Measurements from ENCODE around the gene RNASE8.

The RNASE8 gene

DNA sequence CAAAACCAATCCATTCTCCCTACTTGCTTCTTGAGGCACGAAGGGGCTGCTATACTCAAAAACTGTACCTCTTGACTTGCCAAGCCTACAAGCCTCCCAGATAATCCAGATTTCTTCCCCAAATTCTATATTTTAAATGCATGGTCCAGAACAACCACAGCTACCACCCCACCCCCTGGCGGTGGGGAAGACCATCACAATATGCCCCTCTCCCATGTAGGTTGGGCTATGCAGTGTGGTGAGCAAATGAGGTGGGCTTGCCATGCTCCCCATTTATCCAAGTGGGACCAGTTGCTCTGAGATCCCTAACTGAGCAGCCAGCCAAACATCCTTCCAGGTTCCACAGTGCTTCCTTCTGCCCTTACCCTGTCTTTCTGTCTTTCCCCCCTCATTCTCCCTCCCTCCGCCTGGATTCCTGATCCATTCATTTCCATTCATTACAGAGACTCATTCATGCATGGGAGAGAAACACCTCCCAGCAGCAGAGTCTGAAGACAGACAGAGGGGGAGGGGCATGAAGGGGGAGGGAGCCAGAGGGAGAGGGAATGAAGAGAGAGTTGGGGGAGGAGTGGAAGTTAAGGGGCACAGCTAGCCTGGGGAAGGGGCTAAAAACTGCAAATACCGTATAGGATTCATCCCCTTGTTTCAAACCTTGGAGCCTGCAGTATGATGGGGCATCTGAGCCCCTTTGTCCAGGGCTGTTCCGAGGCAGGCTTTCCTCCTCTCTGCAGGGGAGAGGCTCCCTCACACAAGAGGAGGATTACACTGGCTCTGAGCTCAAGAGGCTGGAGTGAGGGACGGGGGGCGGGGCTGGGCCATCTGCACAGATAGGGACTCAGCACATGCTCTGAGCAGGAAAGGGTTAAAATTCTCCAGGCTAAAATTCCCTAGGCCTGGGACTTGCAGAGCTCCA is 36.4 kb downstream of the RNASE8 start:
- peak; percentile 71 to 82 for DNase-seq

DNA sequence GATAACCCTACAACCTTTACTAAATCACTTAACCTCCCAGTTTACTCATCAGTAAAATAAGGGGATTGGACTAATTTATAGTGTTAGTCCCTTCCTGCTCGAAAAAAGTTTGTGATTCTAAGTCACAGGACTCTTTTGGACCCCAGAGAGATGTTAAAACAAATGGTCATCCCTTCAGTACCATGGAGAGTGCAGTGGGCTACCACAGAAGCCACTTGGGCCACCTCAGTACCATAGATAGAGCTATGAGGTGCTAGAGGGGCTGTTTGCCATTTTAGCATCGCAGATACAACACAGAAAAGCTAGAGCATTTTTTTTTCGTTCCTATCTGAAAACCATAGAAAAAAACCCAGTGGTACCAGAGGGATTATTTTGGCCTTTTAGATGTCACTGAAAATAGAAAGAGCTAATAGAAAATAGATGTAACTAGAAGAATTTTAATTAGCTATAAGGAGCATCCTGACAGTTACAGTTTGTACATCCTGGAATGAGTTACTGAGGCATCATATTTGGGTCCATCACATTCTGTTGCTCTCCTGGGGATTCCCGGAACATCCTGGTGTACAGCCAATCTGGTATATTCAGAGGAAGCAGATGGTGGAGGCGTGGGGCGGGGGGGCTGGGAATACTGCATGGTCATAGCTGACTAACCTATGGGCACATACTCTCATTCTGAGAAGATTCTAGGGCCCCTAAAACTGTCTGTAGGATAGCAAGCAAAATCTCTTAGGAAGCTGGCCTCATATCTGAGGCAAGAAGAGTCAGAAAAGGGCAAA is 38.0 kb downstream of the RNASE8 start:
- peak; percentile 34 to 85 for DNase-seq

DNA sequence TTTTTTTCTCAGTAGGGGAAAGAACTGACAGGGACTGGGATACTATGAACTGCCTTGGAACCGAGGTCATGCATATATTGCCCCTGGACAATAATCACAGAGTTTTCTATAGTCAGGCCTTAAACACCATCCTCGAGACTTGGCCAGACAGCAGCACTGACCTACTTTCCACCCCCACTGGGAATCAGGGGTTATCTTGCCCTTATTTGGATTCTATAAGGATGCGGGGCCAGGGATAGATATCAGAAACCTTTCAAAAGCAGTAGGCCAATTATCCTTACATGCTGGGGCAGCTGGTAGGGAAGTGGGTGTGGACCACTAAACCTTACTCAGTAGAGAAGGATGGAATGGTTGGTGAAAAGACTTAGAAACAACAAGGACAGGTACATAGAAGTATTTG is 38.8 kb downstream of the RNASE8 start:
- DNase-seq: no peak

DNA sequence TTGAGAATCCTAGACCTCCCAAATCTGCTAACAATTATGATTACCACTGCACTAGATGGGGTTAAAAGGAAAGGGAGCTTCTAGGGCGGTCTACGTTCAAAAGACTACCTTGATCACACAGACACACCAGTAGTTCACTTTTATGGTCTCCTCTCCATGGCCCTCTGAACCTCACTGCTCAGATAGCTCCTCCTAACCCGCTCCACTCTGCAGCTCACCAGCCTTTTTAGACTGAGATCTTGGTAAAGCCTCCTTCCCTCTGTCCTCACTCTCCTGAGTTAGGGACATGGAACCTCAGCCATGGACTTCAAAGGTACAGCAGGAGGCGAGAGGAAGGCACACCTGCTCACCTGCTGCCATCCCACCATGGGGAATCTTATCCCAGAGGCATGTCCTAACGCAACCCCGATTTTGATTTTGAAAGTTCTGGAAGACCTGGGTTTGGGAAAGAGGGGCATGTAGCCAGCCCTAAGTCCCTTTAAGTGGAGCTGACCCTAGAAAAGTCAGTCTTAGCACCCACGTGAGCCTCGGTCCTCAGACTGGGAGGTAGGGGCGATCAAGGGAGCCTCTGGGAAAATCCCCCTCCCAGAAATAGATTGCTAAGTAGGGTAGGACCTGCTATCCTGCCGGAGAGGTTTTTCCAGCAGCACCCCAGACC is 39.5 kb downstream of the RNASE8 start:
- no peak for DNase-seq

GRCh38 chr14:21097636-21098075 is 40.0 kb downstream of the RNASE8 start:
- peak in 1 of 2 experiments; percentile 53 for DNase-seq

DNA sequence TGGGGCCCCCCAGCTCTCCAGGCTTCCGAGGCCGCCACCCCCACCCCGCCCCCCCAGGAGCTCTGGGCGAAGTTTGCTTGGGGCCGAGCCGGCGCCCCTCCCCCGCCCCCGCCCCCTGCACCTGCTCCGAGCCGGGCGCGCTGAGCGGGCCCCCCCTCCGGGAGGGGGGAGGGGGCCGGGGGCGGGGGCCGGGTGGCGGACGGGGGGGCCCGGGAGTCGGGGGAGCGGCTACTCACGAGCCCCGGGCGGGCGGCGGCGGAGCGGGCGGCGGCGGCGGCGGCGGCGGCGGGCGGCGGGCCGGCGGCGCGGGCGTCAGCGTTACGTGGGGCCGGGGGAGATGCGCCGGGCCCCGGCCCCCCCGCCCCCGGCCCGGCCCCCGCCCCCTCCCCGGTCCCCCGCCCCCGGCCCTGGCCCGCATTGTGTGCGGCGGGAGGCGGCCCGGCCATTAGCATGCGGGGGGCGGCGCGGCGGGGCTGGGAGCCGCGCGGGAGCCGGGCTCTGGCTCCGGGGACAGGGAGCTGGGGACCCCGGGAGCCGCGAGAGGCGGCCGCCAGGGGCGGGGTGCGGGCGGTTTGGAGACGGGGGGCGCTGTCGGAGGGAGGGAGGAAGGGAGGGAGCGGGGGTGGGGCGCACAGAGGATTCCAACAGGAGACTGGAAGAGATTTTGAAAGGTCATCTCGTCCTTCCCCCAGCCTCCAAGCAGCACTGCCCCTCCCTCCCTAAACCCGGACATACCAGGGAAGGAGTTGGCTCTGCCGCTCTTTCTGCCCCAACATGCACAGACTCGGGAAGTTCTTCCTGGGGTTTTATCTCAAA is 40.7 kb downstream of the RNASE8 start, which contains the start of gene ZNF219:
Gene ZNF219 (minus strand): TSS at position 580 of the 816 bp plus-strand sequence. CDS start 5,064 bp downstream, outside the sequence.
- DNase-seq: peak; percentile 41 to 63

DNA sequence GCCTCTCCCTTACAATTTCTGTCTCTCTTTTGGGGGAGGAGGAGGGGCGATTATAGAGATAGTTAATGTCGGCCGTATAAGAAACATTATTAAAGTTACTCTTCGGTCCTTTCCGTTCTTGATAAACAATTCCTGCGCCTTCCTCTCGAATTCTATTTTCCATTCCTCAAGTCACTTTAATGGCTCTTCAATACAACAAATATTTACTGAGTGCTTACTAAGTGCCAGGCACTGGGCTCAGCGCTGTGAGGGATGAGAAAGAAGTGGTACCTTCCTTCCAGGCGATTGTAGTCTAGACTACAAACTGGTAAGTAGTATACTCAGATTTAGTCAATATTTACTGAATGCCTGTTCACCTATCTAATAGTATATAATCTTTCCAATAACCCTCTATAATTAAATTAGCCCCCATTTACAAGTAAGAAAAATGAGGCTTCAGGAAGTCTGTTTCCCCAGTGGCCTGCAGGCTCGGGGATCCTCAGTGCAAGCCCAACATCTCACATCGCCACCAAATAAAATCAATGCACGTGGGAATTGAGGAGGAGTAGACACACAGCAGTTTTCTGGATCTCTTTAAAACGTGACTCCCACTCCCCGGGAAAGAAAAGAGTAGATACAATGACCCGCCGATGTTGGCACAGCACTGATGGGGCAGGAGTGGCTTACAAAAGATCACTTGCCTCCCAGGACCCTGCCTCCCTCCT is 41.4 kb downstream of the RNASE8 start:
- DNase-seq: no peak

DNA sequence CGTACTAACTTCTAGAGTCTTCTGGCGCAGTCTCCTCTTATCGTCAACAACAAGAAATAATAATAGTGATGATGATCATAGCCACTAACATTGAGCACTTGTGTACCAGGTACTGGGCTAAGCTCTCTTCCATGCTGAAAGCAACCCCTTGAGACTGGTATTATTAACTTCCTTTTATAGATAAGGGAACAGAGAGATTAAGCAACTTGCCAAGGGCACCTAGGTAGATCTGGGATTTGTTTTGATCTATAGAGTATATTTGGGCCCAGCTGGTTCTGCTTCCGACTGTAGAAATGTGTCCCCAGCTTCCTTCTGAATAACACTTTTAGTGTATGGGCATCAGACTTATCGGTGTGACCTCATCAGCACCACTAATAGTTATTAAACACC is 42.0 kb downstream of the RNASE8 start:
- DNase-seq: no peak

GRCh38 chr14:21100931-21101330 is 43.3 kb downstream of the RNASE8 start, which contains the start of gene TMEM253:
TSS of gene TMEM253 (plus strand) at chr14:21101066. CDS start at chr14:21101344, 278 bp downstream.
- DNase-seq: no peak

DNA sequence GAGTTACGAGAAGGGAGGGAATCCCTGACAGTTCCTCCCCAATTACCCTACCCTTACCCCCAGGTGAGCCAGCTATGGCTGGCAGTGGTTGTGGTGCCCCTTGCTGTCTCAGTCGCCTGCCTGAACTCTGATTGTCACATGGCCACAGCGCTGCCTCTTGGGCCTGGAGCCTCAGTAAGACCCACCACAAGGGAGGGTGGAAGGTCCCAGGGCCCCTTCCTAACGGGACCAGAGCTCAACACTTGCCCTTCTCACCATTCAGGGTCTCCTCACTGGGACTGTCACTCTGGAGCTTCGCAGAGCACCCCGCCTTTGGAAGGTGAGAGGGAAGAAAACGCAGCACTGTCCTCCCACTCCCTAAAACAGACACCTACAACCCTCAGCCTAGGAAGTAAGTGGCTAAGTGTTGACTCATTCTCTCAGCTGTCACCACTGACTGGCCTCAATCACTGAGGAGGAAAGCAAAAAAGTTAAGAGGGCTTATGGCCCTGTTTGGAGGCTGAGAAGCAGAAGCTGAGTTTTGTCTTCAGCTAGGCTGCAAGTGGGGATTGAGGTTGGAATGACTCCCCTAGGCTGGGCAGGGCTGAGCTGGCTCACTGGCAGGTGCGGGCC is 44.3 kb downstream of the RNASE8 start:
- no peak for DNase-seq

- DNase-seq: peak in 1 of 2 experiments; percentile 11
These were observed 45.1 kb downstream of the RNASE8 start for GRCh38 chr14:21102521-21103410.

- DNase-seq: no peak
These were observed 45.7 kb downstream of the RNASE8 start for GRCh38 chr14:21103411-21103709.

GRCh38 chr14:21103710-21104447 is 46.3 kb downstream of the RNASE8 start:
- peak; percentile 96 to 98 for DNase-seq

DNA sequence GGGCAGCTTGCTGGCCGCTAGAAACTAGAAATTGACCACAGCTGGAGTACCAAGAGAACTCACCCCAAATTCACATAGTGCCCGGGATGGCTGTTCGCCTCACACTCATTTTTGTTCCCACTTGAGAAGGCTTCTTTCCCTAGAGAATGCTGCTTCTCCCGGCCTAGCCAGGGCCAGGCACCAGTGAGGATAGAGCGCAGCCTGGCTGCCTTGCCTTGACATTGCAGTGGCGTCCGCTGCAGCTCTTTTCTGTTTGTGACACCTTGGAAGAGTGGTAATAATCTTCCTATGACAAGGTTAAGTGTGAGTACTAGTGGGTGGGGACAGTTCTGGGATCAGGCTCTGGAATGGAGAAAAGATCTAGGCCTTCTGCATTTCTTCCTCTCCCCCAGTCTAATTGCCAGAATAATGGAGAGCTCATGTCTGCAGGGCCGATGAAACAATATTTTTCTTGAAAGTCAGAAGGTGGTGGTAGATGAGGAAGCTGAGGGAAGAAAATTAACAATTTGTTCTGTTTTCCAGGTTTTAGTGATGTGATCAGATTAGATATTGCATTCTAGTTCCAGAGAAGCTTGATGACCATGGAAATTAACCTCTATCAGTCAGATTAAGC is 46.9 kb downstream of the RNASE8 start:
- peak; percentile 77 to 90 for DNase-seq

- no peak for DNase-seq
These were observed 47.5 kb downstream of the RNASE8 start for GRCh38 chr14:21105095-21105494.

- no peak for DNase-seq
These were observed 48.5 kb downstream of the RNASE8 start for GRCh38 chr14:21106176-21106497.

- peak; percentile 78 to 82 for DNase-seq
These were observed 49.1 kb downstream of the RNASE8 start for GRCh38 chr14:21106498-21107282.

- no peak for DNase-seq
These were observed 49.7 kb downstream of the RNASE8 start for GRCh38 chr14:21107283-21107800.
